ENCODE measurements around the gene CUEDC1. TPM values are rescaled to one million over a fixed set of nuclear protein-coding genes. Genes with fewer than 3 reads are reported as not detected.

Gene CUEDC1
- total RNA-seq, 4 donors from 2014 or later = 7.5 to 14.3 (median 12.7) TPM

DNA sequence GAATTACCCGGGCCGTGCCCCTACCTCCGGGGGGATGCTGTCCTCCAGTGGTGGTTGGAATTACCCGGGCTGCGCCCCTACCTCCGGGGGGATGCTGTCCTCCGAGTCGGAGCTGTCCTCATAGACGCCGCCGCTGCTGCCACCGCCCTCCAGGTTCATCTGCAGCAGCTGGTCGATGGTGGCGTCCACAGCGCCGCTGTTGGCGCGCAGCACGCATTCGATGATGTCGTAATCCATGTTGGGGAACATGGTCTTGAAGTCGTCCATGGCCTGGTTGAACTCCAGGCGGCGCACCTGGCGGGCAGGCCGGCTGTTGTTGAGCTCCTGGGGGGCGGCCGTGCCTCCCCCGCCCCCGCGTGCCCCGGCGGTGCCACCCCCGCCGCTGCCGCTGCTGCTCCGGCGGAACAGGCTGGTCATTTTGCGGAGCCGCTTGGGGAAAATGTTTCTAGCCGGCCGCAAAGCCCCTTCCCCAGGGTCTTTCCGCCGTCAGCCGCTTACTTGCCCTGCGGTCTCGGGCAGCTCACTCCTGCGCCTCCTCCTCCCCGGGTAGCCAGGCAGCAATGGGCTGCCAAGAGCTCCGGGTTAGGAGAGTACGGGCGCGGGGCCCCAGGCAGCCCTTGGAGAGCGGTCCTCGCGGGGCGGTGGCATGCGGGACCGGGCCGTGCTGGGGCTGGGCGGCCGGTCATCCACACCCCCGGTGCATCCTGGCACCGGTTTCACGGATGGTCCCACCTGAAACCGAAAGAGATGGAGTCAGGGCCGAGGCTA lies 69.9 kb downstream of the CUEDC1 start:
- H3K4me3 ChIP-seq (ENCODE audit: low read depth, poor library complexity, severe bottlenecking) = no peak overlapping the region
- TF ChIP-seq POLR2A (IDR thresholded peaks at IDR 0.05) = no peak
- TF ChIP-seq, protein P1, sequence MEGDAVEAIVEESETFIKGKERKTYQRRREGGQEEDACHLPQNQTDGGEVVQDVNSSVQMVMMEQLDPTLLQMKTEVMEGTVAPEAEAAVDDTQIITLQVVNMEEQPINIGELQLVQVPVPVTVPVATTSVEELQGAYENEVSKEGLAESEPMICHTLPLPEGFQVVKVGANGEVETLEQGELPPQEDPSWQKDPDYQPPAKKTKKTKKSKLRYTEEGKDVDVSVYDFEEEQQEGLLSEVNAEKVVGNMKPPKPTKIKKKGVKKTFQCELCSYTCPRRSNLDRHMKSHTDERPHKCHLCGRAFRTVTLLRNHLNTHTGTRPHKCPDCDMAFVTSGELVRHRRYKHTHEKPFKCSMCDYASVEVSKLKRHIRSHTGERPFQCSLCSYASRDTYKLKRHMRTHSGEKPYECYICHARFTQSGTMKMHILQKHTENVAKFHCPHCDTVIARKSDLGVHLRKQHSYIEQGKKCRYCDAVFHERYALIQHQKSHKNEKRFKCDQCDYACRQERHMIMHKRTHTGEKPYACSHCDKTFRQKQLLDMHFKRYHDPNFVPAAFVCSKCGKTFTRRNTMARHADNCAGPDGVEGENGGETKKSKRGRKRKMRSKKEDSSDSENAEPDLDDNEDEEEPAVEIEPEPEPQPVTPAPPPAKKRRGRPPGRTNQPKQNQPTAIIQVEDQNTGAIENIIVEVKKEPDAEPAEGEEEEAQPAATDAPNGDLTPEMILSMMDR (IDR thresholded peaks at IDR 0.05) = no peak
- intact Hi-C loops (cut with DNase I; ENCODE audit: low total_unique reads) = no loop called here
- WGBS, 2 donors = 92 to 94% methylated on average over 54 to 61 of the region's 67 CpGs
- DNase-seq (ENCODE audit: low spot score in 2 of 2) = no peak

DNA sequence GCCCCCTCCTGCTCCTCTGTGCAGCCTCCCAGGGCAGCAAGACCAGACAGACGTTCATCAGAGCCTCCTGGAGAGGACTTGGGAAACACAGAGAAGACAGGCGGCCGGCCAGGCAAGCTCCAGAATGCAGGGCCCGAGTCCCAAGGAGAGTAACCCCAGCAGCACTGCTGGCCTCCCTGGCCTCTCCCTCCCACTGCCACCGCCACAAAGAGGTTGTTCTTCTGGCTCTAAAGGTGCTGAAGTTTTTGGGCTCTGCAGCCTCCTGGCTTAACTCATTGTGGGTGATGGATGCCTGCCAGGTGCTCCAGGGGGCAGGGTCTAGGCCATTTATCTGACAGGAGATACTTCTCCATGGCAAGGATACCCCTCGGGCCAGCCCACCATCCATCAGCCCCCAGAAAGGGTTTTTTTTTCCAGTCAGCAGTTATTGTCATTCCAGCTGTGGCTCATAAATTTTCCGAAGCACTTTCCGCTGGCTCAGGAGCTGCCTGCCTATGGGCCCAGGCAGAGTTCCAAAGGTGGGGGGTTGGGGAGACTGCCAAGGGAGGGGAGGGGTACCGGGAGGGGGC lies 73.3 kb downstream of the CUEDC1 start:
- intact Hi-C loops (cut with DNase I; ENCODE audit: low total_unique reads) = no loop called here
- no peak for DNase-seq (ENCODE audit: low spot score in 2 of 2)
- no peak overlapping the region for H3K4me3 ChIP-seq (ENCODE audit: low read depth, poor library complexity, severe bottlenecking)
- 47 to 52% methylated on average over 4 to 8 of the region's 9 CpGs for WGBS, 2 donors
- TF ChIP-seq, protein P1 (IDR thresholded peaks at IDR 0.05) = no peak

DNA sequence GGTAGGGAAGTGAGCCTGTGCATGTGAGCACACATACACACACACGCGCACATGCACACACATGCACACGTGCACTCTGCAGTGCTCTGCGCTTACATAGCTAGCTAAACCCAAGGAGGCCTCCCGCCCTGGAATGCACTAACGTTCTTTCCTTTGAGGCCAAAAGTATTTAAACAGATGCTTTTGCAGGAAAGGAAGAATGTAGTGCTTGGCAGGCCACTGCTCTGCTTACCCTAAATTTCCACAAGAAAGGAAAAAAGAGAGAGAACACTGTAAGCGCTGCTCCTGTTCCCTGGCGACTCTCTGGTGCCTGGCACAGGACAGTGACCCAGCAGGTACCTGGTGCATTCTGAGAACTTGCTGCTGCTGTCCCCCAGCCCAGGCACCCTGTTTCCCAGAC lies 74.1 kb downstream of the CUEDC1 start:
- TF ChIP-seq POLR2A (IDR thresholded peaks at IDR 0.05) = no peak
- TF ChIP-seq, protein P1 (IDR thresholded peaks at IDR 0.05) = no peak
- no peak overlapping the region for H3K4me3 ChIP-seq (ENCODE audit: low read depth, poor library complexity, severe bottlenecking)
- 50 to 69% methylated on average over 8 of the region's 8 CpGs for WGBS, 2 donors
- DNase-seq (ENCODE audit: low spot score in 2 of 2) = no peak
- intact Hi-C loops (cut with DNase I; ENCODE audit: low total_unique reads) = no loop called here

DNA sequence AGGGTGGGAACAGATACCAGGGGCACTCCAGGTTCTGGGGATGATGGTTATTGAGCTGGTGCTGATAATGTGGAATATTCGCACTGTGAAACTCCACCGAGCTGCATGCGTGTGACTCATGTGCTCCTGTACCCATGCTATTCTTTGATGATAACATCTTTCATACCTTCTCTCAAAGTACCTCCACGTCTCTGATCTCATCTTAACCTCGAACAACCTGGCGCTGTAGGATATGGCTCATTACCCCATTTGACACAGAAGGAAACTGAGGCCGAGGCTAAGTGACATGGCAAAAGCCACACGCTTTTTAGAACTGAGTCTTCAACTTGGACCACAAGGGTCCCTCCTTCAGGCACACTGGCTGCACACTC lies 75.1 kb downstream of the CUEDC1 start:
- H3K4me3 ChIP-seq (ENCODE audit: low read depth, poor library complexity, severe bottlenecking) = no peak overlapping the region
- TF ChIP-seq, protein P1 (IDR thresholded peaks at IDR 0.05) = no peak
- intact Hi-C loops (cut with DNase I; ENCODE audit: low total_unique reads) = no loop called here
- no peak for DNase-seq (ENCODE audit: low spot score in 2 of 2)
- 59 to 70% methylated on average over 8 of the region's 8 CpGs for WGBS, 2 donors

DNA sequence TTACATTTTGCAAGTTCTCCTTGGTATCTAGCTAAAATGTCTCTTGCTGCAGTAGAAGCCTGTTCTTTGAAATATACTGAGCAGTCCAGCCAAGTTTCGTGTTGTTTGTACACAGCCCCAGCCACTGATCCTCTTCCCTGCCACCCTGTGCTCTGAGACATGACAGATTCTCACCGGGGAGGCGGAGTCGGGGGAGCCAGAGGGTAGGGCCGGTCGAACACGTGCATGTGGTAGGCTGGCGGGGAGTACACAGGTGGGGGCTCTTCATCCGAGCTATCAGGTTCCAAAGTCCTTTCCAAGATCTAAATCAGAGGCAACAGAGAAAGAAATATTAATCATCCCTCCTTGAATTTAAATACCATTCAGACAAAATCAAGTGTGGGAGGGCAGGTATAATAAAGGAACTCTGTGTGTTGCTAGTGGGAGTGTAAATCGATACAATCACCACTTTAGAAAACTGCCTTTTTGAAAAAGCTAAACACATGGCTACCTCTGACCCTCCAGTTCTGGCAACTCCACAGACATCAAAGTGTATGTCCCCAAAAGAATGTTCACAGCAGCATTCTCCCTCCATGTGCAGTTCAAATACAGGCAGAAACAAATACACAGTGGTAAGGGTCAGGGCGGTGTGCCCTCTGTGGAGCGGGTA lies 75.7 kb downstream of the CUEDC1 start:
- H3K4me3 ChIP-seq (ENCODE audit: low read depth, poor library complexity, severe bottlenecking) = no peak overlapping the region
- intact Hi-C loops (cut with DNase I; ENCODE audit: low total_unique reads) = no loop called here
- no peak for DNase-seq (ENCODE audit: low spot score in 2 of 2)
- TF ChIP-seq, protein P1 (IDR thresholded peaks at IDR 0.05) = no peak
- no peak for TF ChIP-seq POLR2A (IDR thresholded peaks at IDR 0.05)
- WGBS, 2 donors = 55 to 75% methylated on average over 12 of the region's 12 CpGs

Data from lower leg skin (tissue), 4 donors.